Bronchial epithelial cell (primary cell): ENCODE results near the gene SLC34A2. TPM values are rescaled to one million over a fixed set of nuclear protein-coding genes. Genes with fewer than 3 reads are reported as not detected.
A peak's percentile ranks its signal among the peaks of the same experiment; 100 is the strongest.

Experiments used
- DNase-seq: peaks from one replicate; pipeline ENCODE4 v3.0.0-alpha.2; 2010; ENCODE audit warnings: low read depth
- FAIRE-seq: peaks from 2 replicates; lab custom pipeline; 2011; peaks lifted over from hg19 to GRCh38; lab: Jason Lieb, UNC
- H3K27me3 ChIP-seq: 2 replicates; pipeline ENCODE4 v1.5.1; 2011; ENCODE audit warnings: low read length; ENCODE audit not compliant: control insufficient read depth, insufficient read depth
- H3K36me3 ChIP-seq: 2 replicates; pipeline ENCODE4 v1.5.1; 2011; ENCODE audit warnings: low read length; ENCODE audit not compliant: control insufficient read depth, insufficient read depth
- H3K4me3 ChIP-seq: 2 replicates; pipeline ENCODE4 v1.5.1; 2011; ENCODE audit warnings: mild to moderate bottlenecking, low read depth, low read length, control low read depth
- total RNA-seq: library from RNA; depleted of rRNA; stranded (reverse); fragments of >200 nt; gene quantifications from 2 replicates; pipeline ENCODE4 v1.2.1, GENCODE V29; 2014
- TF ChIP-seq, protein P1 (sequence below): IDR thresholded peaks from 2 replicates; pipeline ENCODE4 v1.5.1; 2011; ENCODE audit warnings: mild to moderate bottlenecking, moderate library complexity, low read length, control low read depth, inconsistent platforms; ENCODE audit not compliant: insufficient read depth, severe bottlenecking

SLC34A2 gene
- total RNA-seq, 1 donor from 2014 or later: under 0.01 TPM

GRCh38 chr4:25702848-25703247 is 47.2 kb downstream of the SLC34A2 start:
- Histone ChIP-seq H3K4me3 (no peak overlapping the region), H3K36me3 (no peaks in the 10 kb centered on the region), H3K27me3 (no peaks in the 10 kb centered on the region)
- FAIRE-seq (no peak), DNase-seq (no peak)
- TF ChIP-seq, protein P1, sequence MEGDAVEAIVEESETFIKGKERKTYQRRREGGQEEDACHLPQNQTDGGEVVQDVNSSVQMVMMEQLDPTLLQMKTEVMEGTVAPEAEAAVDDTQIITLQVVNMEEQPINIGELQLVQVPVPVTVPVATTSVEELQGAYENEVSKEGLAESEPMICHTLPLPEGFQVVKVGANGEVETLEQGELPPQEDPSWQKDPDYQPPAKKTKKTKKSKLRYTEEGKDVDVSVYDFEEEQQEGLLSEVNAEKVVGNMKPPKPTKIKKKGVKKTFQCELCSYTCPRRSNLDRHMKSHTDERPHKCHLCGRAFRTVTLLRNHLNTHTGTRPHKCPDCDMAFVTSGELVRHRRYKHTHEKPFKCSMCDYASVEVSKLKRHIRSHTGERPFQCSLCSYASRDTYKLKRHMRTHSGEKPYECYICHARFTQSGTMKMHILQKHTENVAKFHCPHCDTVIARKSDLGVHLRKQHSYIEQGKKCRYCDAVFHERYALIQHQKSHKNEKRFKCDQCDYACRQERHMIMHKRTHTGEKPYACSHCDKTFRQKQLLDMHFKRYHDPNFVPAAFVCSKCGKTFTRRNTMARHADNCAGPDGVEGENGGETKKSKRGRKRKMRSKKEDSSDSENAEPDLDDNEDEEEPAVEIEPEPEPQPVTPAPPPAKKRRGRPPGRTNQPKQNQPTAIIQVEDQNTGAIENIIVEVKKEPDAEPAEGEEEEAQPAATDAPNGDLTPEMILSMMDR: no peak

DNA sequence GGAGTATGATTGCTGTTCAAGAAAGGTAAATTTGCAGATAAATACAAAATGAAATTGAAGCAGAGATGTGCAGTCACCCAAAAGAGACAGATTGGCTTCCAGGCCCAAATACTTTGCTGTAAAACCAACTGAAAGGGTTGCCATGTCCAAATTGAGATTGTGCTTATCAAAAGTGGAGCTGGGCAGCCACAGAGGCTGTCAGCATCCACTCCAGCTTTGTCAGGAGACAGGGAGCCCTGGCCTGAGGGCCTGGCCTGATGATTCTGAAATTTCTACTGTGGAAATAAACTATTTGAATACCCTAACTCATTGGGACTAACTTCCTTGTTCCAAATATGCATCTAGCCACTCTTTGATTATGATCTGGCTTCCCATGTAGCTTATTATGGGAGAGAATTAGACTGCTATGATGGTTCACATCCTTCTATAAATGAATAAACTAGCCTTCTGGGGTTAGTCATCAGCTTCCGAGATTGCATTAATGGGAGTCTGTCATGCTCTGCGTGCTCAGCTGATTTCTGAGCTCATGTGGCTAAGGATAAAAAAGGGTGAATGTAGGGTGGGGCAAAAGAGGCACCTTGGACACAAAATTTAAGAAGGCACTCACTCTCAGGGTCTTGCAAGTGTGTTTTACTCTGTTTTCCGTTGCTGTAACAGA is 48.2 kb downstream of the SLC34A2 start:
- FAIRE-seq (no peak), DNase-seq (peak; percentile 30)
- Histone ChIP-seq H3K4me3 (no peak overlapping the region), H3K36me3 (no peaks in the 10 kb centered on the region), H3K27me3 (no peaks in the 10 kb centered on the region)
- TF ChIP-seq, protein P1: no peak

DNA sequence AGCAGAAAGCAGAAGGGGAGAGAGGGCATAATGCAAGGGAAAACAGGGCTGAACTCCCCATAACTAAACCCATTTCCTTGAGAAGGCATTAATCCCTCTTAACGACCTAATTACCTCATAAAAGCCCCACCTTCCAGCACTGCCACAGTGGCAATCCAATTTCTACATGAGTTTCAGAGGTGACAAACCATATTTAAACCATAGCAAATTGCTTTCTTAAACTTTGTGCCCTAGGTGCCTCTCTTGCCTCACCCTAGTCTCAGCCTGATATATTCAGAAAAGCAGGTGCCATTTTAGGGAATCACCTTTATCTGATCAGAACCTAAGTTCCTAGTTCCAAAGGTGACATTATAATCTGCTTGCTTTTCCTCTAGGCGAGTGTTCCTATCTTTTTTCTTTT is 48.9 kb downstream of the SLC34A2 start:
- TF ChIP-seq, protein P1: no peak
- H3K27me3 ChIP-seq: no peaks in the 10 kb centered on the region
- DNase-seq (no peak), FAIRE-seq (no peak)
- H3K4me3 ChIP-seq: no peak overlapping the region
- H3K36me3 ChIP-seq: no peaks in the 10 kb centered on the region

- Histone ChIP-seq H3K4me3 (no peak overlapping the region), H3K27me3 (no peaks in the 10 kb centered on the region), H3K36me3 (no peaks in the 10 kb centered on the region)
- no peak for DNase-seq
- TF ChIP-seq, protein P1: no peak
- FAIRE-seq: no peak
These were observed 55.0 kb downstream of the SLC34A2 start for GRCh38 chr4:25710637-25711036.

DNA sequence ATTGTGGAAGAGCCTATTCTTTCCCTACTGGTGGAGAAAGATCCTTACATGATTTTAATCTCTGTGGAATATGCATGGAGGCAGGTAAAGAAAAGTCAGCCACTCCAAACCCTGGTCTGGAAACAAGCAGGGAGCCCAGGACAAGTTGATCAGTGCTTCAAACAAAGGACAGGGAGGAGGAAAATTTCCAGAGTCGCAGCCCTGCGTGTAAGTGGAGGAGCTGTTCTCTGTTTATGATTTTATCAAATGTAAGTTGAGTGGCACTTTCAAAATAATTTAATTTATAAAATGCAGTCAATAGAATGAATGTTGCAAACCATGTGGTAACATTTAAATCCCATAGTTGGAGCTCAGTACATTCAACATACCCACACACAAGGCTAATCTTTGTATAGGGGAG is 57.0 kb downstream of the SLC34A2 start:
- no peaks in the 10 kb centered on the region for H3K36me3 ChIP-seq
- H3K4me3 ChIP-seq: no peak overlapping the region
- FAIRE-seq (no peak), DNase-seq (no peak)
- TF ChIP-seq, protein P1: no peak
- no peaks in the 10 kb centered on the region for H3K27me3 ChIP-seq

- Histone ChIP-seq H3K27me3 (no peaks in the 10 kb centered on the region), H3K36me3 (no peaks in the 10 kb centered on the region), H3K4me3 (no peak overlapping the region)
- DNase-seq: no peak
- FAIRE-seq: no peak
- TF ChIP-seq, protein P1: no peak
These were observed 58.2 kb downstream of the SLC34A2 start for GRCh38 chr4:25713812-25714211.
